Measurements from ENCODE around the gene WDR20. TPM values are rescaled to one million over a fixed set of nuclear protein-coding genes. Genes with fewer than 3 reads are reported as not detected.

Gene WDR20
- total and polyA plus RNA-seq, 2 of the 8 experiments (the other 6 are each of a cell fraction or from before 2014, with no cell fraction given): 11.2 to 26.7 TPM

- H3K23ac ChIP-seq (ENCODE audit: insufficient read length): no peak overlapping the region
- H3K56ac ChIP-seq (replicated peaks; ENCODE audit: insufficient read length, low read depth, low read length): no peak overlapping the region
- H3K27me3 ChIP-seq (replicated peaks in 1 of 4; ENCODE audit: control insufficient read depth in 3 of 4, extremely low read depth in 1 of 4, insufficient read depth in 3 of 4, low read length in 3 of 4): no peaks in the 10 kb centered on the region
- H3K4me1 ChIP-seq (replicated peaks in 1 of 4; ENCODE audit: control insufficient read depth in 3 of 4, insufficient read depth in 4 of 4, low read length in 3 of 4): peaks cover 0 to 20% (median 6%) of the 10 kb centered on the region in 4 experiments; a peak in 6 of 7 replicates
- H3K27ac ChIP-seq (ENCODE audit: low read depth, low read length): no peak overlapping the region
- POLR2A ChIA-PET (ENCODE audit: partially characterized antibody): interaction anchor here (0.9 to 1.5 kb wide), 2 partner anchors 20 to 91 kb away, joined by 3 read pairs; no protein-coding TSS in a partner anchor
- H2BK120ac ChIP-seq (replicated peaks; ENCODE audit: low read depth, low read length): no peak overlapping the region
- no peak overlapping the region for H2BK5ac ChIP-seq (ENCODE audit: low read depth, low read length)
- no peak overlapping the region for H4K5ac ChIP-seq (ENCODE audit: insufficient read length, low read depth, low read length)
- H3K79me2 ChIP-seq (ENCODE audit: control insufficient read depth in 1 of 2, insufficient read depth in 2 of 2, low read length in 2 of 2): peaks cover 0 to 16% of the 10 kb centered on the region in 2 experiments; a peak in 2 of 4 replicates
- WGBS, 2 experiments (ENCODE audit: extremely low coverage in 1 of 2, insufficient coverage in 1 of 2, insufficient read length in 1 of 2, insufficient replicate concordance in 2 of 2, low coverage in 1 of 2, low lambda C conversion rate in 2 of 2, missing lambda C conversion rate in 1 of 2): 88% methylated on average over 13 of the region's 14 CpGs; no CpG with 5 or more reads in 1 of the 2 experiments
- no peak overlapping the region for H3K4me2 ChIP-seq (ENCODE audit: insufficient read depth in 1 of 2, low read depth in 2 of 2, low read length in 2 of 2)
- H4K91ac ChIP-seq (replicated peaks; ENCODE audit: insufficient read length, low read length): no peak overlapping the region
- no peak overlapping the region for H2AK5ac ChIP-seq (ENCODE audit: low read depth, low read length)
- no peak overlapping the region for H3K14ac ChIP-seq (ENCODE audit: insufficient read length)
- no peaks in the 10 kb centered on the region for H3K23me2 ChIP-seq (ENCODE audit: low read depth, low read length)
- H3K4ac ChIP-seq (replicated peaks; ENCODE audit: insufficient read length, low read depth, low read length): no peak overlapping the region
- no peak overlapping the region for H4K8ac ChIP-seq (ENCODE audit: extremely low read depth, insufficient read depth, low read length)
- CTCF ChIA-PET (ENCODE audit: partially characterized antibody): interaction anchor here (1.3 to 3.0 kb wide), 4 partner anchors 13 to 65 kb away, joined by 3 to 15 read pairs (median 6); no protein-coding TSS in a partner anchor
- FAIRE-seq (no peak), DNase-seq (ENCODE audit: low read depth in 1 of 2, low spot score in 2 of 2) (no peak)
- H2AFZ ChIP-seq (ENCODE audit: low read length): no peak overlapping the region
- no peak overlapping the region for H2BK20ac ChIP-seq (ENCODE audit: low read length)
- peaks cover 4 to 23% of the 10 kb centered on the region in 2 experiments for H4K20me1 ChIP-seq (replicated peaks in 1 of 2; ENCODE audit: control insufficient read depth in 1 of 2, insufficient read depth in 2 of 2, low read length in 2 of 2)
- no peak overlapping the region for H3K18ac ChIP-seq (ENCODE audit: extremely low read depth, low read length)
- H3K9me3 ChIP-seq (ENCODE audit: insufficient read depth in 2 of 2, low read depth in 1 of 2, low read length in 1 of 2): no peaks in the 10 kb centered on the region
- H3K9ac ChIP-seq (replicated peaks in 1 of 4; ENCODE audit: extremely low read depth in 1 of 4, low read depth in 3 of 4, low read length in 3 of 4): no peak overlapping the region
- peaks cover 16% of the 10 kb centered on the region for H3K79me1 ChIP-seq (ENCODE audit: low read depth, low read length)
- H3K4me3 ChIP-seq (ENCODE audit: extremely low read depth in 1 of 4, insufficient read depth in 2 of 4, low read depth in 3 of 4, low read length in 4 of 4): no peak overlapping the region
- no peak overlapping the region for H2BK15ac ChIP-seq (ENCODE audit: low read length)
- H2BK12ac ChIP-seq (ENCODE audit: low read depth, low read length): no peak overlapping the region
- no peaks in the 10 kb centered on the region for H3K36me3 ChIP-seq (ENCODE audit: control insufficient read depth in 2 of 4, insufficient read depth in 4 of 4, low read length in 3 of 4)
- no peak for TF ChIP-seq HDAC6 (IDR thresholded peaks at IDR 0.05; ENCODE audit: low read depth, low read length)
- no peak for TF ChIP-seq CHD2 (IDR thresholded peaks at IDR 0.05; ENCODE audit: low read length)
- no peak for TF ChIP-seq BCL11A (IDR thresholded peaks at IDR 0.05; ENCODE audit: low read depth in 2 of 2, low read length in 2 of 2)
- TF ChIP-seq POU5F1 (IDR thresholded peaks at IDR 0.05; ENCODE audit: low read depth, low read length): no peak
- TF ChIP-seq TAF1 (IDR thresholded peaks at IDR 0.05; ENCODE audit: low read depth, low read length): no peak
- TF ChIP-seq POLR2AphosphoS5 (IDR thresholded peaks at IDR 0.05; ENCODE audit: low read depth, low read length): no peak
- TF ChIP-seq KDM4A (IDR thresholded peaks at IDR 0.05; ENCODE audit: low read depth, low read length, severe bottlenecking): no peak
- TF ChIP-seq FOSL1 (IDR thresholded peaks at IDR 0.05; ENCODE audit: insufficient read depth, low read depth, low read length): no peak
- TF ChIP-seq RXRA (IDR thresholded peaks at IDR 0.05; ENCODE audit: insufficient read depth, low read depth, low read length): no peak
- no peak for TF ChIP-seq E2F6 (IDR thresholded peaks at IDR 0.05)
- TF ChIP-seq ATF3 (IDR thresholded peaks at IDR 0.05; ENCODE audit: insufficient read depth, low read depth, low read length): no peak
These were observed 78.3 kb downstream of the WDR20 start for GRCh38 chr14:102217987-102218421.
